GM23248 (cell line): Measurements from ENCODE around the gene DPP10.

Experiments
- EZH2 ChIP-seq: fragments of 200-600 bp; sonication (generic); IDR thresholded peaks from 2 replicates; pipeline ENCODE4 v1.6.1; 2018; ENCODE audit warnings: antibody characterized with exemption, mild to moderate bottlenecking; ENCODE audit not compliant: insufficient read depth, poor library complexity, severe bottlenecking
- EZH2phosphoT487 ChIP-seq: fragments of 200-600 bp; sonication (generic); IDR thresholded peaks from 2 replicates; pipeline ENCODE4 v1.6.1; 2018; ENCODE audit warnings: antibody characterized with exemption, moderate library complexity, mild to moderate bottlenecking, low read depth; ENCODE audit not compliant: insufficient read depth

- TF ChIP-seq EZH2phosphoT487, result no peak
- TF ChIP-seq EZH2, result no peak
These were observed 326.7 kb downstream of the DPP10 start for GRCh38 chr2:114769110-114769509.
